HG03558 (cell line): ENCODE results near the gene EVI2A.

Source experiments
- ATAC-seq: cut with Tn5 transposase; IDR thresholded peaks from one replicate; pipeline ENCODE4 v1.9.1; 2021; ENCODE audit warnings: moderate number of reproducible peaks; ENCODE audit not compliant: unreplicated experiment; ENCODE audit errors: extremely low read depth

The EVI2A gene

GRCh38 chr17:31279401-31279800 is 42.0 kb downstream of the EVI2A start:
- ATAC-seq = no peak

DNA sequence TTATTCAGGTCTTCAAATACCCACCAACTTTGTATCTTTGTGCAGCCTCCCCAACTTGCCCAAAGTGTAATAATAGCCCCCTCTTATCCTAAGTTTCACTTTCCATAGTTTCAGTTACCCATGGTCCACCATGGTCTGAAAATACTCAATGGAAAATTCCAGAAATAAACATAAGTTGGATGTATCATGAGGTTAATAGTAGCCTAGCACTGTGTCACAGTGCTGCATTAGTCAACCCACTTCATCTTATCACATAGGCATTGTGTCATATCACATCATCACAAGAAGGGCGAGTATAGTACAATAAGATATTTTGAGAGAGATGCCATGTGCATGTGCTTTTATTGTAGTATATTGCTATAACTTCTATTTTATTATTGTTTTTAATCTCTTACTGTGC is 46.3 kb downstream of the EVI2A start:
- no peak for ATAC-seq

GRCh38 chr17:31274252-31274651 is 47.2 kb downstream of the EVI2A start:
- no peak for ATAC-seq

DNA sequence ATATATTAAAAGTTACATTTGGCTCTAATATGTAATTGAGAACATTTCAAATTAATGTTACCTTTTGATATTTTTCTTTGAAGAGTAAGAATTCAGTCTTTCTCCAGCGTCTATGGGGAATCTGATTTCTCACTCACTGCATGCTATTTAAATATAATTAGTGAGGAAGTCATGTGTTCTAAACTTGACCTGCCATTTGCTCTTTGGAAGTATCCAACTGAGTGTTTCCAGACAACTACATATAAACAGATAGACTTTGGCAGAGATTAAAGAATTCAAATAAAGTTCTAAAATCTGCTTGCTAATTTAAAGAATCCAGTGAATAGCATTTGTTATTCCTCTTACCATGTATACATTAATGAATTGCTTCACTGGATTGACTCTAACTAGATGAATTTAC is 47.9 kb downstream of the EVI2A start:
- no peak for ATAC-seq

DNA sequence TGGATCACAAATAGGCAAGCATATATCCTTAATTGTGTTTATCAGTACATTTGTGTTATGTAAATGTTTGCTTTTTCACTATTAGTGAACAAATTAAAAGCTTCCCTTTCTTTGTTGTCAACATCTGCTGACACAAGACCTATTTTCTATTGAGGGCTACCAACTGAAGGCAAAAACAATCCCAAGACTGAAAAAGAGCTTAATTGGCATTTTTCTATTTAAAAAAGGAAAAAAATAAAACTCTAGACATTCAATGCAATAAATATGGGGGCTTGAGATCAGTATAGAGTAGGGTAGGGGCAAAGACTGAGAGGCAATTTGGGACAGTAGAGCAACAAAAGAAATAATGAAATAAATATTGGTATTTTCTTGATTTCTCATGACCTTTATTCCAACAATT is 48.6 kb downstream of the EVI2A start:
- no peak for ATAC-seq

DNA sequence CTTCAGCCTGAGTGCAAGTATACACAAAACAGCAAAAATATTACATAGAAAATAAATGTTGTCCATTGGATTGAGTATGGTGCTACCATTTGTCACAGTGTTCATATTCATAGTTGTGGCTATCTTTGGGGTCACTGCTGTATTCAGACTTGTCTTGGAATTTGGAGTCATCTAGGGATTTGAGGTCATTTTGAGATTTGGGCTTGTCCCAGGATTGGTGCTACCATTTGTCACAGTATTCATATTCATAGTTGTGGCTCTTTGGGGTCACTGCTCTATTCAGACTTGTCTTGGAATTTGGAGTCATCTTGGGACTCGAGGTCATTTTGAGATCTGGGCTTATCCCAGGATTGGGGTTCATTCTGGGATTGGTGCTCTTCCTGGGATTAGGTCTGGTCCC is 49.2 kb downstream of the EVI2A start:
- ATAC-seq = no peak

- ATAC-seq = no peak
Measured at GRCh38 chr17:31269578-31269983, 51.8 kb downstream of the EVI2A start.

DNA sequence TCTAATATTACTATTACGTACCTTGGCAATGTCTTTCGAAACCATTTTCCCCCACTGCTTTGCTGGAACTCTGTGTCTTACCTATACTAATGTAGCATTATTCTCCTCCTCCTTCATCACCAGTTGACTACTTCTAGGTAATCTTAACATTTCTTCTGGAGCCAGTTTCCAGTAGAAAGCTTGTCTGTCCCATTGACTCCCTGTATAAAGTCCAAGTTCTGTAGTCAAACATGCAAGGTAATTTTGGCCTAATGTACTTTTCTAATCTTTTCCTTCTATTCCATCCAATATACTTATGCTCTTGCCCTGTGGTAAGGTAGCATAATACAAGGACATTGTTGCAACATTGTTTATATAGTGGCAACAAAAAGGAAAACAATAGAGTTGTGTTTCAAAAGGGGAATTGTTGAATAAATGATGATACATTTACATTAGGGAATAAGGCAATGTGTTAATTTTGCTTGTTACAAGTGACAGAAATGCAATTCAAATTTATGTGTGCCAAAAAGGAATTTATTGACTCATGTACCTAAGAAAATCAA is 52.3 kb downstream of the EVI2A start:
- ATAC-seq = no peak
